ACHN (cell line): ENCODE measurements around the gene ZGPAT.
"Not testable (repeated sequence)": the region's sequence is repeated elsewhere in the genome, so short reads cannot be mapped to it uniquely, and the experiment has no call there.

Experiments used
- DNase-seq: peaks from one replicate; pipeline ENCODE4 v3.0.0-alpha.2; 2015
- in situ Hi-C: cut with HindIII; loops from 2 replicates; pipeline ENCODE4 v1.10.0; 2017; ENCODE audit warnings: low sequenced_read_pairs, low pct_ligation_motif_present, low pct_unique_long_range_greater_than_20kb

Gene ZGPAT

DNA sequence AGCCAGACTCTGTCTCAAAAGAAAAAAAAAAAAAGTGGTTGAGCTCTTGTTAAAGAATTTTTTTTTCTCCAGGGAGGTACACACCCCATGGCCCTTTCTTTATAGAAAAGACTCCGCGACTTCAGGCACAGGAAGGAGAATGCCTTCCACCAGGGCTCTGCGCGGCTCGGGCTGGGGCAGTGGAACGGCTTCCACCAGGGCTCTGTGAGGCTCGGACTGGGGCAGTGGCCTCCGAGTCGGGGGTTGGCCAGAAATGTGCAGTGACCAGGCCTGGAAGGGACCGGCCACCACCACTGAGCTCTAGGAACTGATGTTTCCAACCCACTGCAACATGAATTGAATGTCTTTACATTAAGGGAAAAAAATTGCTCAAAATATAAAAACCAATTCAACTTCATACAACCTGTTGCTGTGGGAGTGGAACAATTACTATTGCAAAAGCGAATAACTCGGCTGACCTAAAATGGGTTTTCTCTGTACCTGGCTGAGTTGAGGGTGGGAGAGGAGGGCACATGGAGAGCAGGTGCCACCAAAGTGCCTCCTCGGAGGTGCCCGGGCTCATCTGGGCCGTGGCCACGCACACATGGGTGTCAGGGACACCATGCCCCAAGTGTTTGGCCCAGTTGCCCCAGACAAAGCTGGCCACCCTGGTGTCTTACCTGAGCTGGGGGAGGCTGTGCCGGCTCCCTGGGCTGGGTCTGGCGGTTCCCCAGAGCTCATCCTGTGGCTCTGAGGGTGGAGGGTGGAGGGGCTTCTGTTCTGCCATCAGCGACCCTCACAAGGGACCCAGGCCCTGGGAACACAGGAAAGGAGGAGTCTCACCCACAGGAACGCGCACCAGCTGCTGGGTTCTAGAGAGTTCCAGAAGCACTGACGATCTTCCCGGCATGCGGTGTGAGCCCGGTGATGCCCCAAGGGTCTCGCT, 61.0 kb downstream of the ZGPAT start:
- in situ Hi-C loops: no loop called here

DNA sequence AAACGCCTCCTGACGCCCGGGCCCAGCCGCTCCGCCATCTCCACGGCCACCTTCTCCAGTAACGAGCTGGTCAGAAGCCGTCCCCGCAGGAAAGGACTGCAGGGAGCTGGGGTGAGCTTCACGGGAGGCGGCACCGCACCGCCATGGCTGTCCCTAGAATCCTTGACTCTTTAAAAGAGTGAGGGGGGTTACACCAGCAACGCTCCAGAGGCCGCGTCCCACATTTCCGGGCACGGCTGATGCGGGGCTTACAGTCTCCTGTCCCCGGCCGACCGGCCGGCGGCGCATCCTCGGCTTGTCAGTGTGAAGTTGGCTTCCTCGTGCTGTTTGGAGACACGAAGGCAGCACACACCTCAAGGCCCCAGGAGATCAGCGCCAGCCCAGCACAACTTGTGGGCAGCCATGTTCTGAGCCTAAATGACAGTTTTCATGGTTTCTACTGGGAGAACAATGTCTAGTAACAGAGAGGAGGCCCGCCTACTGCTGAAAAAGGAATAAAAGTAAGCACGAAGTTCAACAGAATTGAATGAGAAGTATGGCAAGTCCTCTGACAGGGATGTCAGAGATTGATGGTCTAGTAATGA, 62.1 kb downstream of the ZGPAT start:
- in situ Hi-C loops: no loop called here
- DNase-seq: no peak

More for the DNA sequence above, 61.0 kb downstream of the ZGPAT start:
- no peak for DNase-seq

DNA sequence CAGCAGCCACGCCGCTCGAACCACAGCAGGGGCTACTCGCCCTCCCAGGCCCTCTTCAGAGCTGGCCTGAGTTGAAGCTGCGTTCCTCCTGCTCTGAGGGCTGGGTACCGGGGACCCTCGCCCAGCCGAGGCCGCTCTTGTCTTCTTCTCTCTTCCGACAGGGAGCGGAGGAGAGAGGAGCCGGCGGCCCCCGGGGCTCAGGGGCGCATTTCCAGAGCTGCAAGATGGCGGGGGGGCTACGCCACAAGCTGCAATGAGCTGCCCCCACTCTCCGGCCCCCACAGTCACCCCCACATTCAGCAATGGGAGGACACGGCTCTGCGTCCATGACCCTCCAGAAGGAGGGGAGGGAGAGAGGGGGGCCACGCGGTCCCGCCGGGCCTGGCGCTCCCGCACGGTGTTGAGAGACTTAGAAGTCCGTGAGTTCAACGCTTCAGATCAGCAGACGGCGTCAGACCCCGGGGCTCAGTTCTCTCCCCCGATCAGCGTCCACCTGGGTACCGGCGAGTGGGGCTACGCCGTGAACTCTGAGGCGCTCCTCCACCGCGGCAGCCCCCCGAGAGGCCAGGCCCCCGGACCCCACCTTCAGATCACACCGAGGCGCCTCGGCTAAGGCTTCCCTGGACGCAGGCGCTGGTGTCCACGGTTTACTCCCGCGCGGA, 63.3 kb downstream of the ZGPAT start:
- no peak for DNase-seq
- in situ Hi-C loops: no loop called here

DNA sequence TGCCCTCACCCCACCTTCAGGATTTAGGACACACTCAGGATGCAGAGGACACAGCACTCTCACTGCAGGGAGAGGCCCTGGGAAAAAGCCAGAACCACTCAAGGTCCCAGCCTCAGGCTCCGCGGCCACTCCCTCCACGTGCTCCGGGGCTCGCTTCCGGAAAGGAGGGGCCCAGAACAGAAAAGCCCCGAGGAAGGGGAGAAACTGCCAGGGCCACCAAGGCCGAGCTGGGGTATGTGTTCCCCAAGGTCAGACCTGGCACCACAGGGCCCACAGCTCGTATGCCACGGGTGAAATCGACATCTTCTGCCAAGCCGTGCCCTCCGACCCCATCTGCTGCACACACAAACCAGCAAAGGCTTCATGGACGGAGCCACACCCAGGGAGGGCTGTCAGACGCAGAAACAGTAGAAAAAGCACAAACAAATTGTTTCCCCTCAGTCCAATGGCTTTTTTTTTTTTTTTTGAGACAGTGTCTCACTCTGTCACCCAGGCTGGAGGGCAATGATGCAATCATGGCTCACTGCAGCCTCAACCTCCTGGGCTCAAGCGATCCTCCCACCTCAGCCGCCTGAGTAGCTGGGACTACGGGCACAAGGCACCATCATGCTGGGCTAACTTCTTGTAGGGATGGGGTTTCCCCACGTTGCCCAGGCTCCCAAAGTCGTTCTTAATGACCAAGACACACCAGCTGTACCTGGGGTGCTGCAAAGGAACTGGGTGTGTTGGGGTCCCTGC, 65.1 kb downstream of the ZGPAT start:
- in situ Hi-C loops: no loop called here

GRCh38 chr20:63773571-63774241, 65.9 kb downstream of the ZGPAT start:
- in situ Hi-C loops: no loop called here

More for the DNA sequence above, 65.1 kb downstream of the ZGPAT start:
- no peak for DNase-seq

DNA sequence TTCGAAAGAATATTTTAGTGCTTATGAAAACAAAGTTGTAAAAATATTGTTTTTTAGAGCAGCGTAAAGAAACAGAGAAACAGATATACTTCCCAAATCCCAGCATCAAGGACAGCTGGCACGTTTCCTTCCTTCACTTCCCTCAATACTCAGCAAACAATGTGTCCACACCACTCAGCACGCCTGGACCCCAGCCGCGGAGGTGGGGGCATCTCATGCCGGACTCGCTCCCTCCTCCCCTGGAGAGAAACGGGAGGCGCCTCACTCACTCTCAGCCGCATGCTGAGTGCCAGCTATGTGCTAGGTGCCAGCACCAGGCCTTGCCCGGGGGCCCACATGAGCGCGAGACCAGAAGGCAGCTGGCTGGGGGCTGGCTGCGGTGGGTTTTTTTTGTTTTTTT, 66.5 kb downstream of the ZGPAT start:
- no peak for DNase-seq
- in situ Hi-C loops: no loop called here

More at GRCh38 chr20:63773571-63774241, 65.9 kb downstream of the ZGPAT start:
- no peak for DNase-seq

GRCh38 chr20:63775096-63775978, 67.5 kb downstream of the ZGPAT start:
- in situ Hi-C loops: no loop called here
- no peak for DNase-seq

DNA sequence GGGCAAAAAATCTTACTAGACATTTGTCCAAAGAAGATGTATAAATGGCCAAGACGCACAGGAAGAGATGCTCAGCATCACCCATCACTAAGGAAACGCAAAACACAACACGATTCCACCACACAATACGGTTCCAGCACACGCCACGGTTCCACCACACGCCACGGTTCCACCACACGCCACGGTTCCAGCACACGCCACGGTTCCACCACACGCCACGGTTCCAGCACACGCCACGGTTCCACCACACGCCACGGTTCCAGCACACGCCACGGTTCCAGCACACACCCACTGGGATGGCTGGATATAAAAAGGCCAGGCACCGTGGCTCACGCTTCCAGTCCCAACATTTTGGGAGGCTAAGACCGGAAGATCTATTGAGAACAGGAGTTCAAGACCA, 69.0 kb downstream of the ZGPAT start:
- in situ Hi-C loops, DNase-seq: not testable (repeated sequence)

GRCh38 chr20:63777614-63778013, 69.8 kb downstream of the ZGPAT start:
- in situ Hi-C loops: no loop called here
- no peak for DNase-seq

DNA sequence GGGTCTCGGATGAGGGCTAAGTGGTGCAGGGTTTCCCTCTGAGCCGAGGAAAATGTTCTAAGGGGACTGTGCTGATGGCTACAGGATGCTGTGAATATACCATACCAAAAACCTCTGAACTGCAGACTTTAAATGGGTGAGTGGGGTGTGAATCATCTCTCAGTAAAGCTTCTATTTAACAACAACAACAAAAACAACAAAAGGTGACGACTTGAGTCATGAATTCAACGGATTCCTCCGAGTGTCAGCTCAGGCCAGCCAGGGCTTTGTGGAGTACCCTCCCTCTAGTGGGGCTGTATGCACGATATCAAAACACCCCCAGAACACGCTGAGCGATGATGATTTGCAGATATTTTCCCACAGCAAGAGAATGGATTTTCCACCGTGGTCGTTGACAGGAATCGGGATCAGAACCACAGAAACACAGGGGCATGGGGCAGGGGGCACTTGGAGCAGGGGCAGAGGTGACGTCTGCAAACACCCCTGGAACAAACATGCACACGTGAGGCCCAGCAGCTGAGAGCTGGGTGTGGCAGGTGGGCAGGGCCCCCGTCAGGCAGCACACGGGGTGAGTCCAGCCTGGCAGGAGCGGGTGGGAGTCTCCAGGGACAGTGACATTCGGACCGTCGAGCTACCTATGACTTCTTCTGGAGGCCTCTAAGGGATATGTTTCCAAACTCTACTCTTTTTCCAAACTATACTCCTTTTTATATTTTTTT, 70.4 kb downstream of the ZGPAT start:
- in situ Hi-C loops: no loop called here
- DNase-seq: no peak

DNA sequence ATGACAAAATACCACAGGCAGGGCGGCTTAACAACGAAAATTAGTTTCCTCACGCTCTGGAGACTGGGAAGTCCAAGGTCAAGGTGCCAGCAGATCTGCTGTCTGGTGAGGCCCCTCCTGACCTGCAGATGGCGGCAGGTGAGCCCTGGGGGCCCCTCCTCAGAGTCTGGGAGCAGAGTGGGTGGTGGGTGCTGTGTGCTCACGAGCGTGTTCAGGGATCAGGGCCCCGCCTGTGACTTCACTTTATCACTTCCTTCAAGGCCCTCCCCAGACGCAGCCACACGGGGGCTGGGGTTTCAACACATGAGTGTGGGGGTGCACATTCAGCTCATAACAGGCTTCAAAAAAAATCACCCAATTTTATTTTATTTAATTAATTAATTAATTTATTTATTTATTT, 71.0 kb downstream of the ZGPAT start:
- in situ Hi-C loops: no loop called here

DNA sequence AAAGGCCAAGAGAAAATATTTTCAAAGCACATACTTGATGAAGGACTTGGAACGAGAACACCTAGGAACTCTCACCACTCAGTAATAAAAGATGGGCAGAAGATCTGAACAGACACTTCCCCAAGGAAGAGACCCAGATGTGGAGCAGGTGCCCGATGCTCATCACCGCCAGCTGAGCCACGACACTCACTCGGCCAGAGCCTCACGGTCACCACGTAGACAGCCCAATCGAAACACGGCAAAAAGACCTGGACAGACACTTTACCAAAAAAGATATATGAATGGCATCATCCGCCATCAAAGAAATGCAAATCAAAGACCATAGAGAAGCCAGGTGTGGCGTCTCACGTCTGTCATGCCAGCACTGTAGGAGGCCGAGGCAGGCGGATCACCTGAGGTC, 73.3 kb downstream of the ZGPAT start:
- DNase-seq: no peak
- in situ Hi-C loops: no loop called here

More for the DNA sequence above, 71.0 kb downstream of the ZGPAT start:
- no peak for DNase-seq

- no peak for DNase-seq
- in situ Hi-C loops: no loop called here
Measured at GRCh38 chr20:63782051-63782471, 74.2 kb downstream of the ZGPAT start.

DNA sequence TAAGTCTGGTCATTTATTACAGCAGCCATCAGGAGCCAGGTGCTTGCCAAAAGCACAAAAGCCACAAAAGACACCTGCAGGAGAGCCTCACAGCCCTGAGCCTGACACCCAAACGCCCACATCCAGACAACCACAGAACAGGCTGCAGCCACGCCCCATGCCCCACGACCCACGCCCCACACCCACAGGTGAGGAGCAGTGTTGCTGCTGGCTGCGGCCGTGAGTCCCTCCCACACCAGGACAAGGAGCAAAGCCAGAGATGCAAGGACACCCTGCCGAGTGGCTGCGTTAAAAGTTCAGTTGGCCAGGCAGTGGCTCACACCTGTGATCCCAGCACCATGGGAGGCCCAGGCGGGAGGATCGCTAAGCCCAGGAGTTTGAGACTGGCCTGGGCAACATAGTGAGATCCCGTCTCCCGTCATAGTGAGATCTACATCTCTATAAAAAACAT, 74.7 kb downstream of the ZGPAT start:
- in situ Hi-C loops: no loop called here
- DNase-seq: no peak

DNA sequence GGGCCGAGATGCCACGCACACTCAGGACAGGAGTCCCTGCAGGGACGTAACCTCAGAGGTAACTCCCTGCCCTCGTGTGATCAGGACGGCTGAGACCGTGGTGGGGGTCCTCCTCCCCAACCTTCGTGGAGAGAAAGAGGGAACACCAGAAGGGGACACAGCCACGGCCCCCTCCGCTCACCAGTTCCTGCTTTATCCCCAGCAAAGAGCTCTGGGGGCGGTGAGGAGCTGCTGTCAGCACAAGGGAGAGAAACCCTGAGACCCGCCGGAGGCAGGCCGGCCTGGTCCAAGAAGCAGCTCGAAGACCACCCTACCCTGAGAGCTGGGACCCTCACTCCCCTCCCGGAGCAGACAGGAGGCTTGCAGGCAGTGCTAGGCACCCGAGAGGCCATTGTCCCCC, 76.1 kb downstream of the ZGPAT start:
- in situ Hi-C loops: no loop called here
- DNase-seq: no peak

GRCh38 chr20:63785691-63786131, 77.9 kb downstream of the ZGPAT start:
- in situ Hi-C loops: no loop called here
- DNase-seq: no peak
